Stimulated activated CD4-positive, alpha-beta T cell treated with anti-CD3 and anti-CD28 coated beads, Interleukin-2, amount 100 ng/mL, for 4 hours (primary cell): Measurements from ENCODE around the gene RNLS.

Experiments used
- DNase-seq: peaks from one replicate; pipeline ENCODE4 v3.0.0-alpha.2; 2020; ENCODE audit warnings: low read depth

RNLS gene

DNA sequence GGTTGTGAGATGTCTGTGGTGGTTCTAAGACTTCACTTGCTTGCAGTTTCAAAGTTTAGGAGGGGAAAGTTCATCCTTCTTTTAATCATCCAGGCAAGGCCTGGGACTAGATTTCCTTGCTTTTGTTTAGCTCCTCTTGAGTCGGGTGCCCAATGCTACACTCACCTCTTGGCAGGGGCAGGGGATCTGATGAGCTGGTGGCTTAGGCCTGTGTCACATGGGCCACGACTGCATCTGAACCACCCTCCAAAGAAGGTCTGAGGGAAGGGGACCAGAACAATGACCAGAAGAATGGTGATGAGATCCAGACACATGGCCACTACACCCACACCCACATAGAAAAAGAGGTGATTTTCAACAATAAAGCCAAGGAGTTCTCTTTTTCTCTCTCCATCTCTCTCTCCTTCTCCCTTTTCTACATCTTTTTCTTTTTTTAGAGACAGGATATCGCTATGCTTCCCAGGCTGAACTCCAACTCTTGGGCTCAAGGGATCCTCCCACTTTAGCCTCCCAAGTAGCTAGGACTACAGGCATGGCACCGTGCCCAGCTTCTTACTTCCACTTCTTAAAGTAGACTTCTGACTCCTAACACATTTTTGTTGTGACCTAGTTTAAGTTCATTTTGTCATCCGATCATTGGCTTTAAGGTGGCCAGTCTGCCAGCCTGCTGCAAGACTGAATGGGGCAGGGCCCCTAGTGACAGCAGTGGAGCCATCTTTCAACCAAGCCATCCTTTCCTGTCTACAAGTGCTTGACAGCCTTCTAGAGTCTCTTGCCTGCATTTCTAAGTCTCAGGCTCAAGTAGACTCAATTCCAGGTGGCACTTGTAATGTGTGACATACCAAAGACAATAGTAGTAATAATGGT lies 350.9 kb downstream of the RNLS start:
- DNase-seq: no peak

DNA sequence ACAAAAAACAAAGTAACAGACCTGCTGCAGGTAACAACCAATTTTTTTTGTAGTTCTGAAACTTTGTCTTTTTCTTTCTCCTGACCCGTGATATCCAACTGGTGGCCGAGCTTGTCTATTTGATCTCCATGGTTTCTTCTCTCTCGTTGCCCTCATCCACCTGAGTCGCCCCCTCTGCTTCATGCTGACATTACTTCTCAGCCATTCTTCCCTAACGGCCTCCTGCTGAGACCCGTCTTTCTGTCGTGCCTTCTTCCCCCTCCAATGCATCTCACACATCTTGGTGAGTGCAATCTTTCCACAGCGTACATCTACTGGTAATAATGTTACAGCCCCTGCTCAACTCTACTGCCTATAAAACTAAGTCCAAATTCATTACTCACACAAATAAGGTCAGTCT lies 352.9 kb downstream of the RNLS start:
- DNase-seq: no peak

- no peak for DNase-seq
Measured at GRCh38 chr10:88228130-88228529, 355.0 kb downstream of the RNLS start.

GRCh38 chr10:88227342-88228018 lies 355.6 kb downstream of the RNLS start:
- no peak for DNase-seq

GRCh38 chr10:88226891-88227290 lies 356.2 kb downstream of the RNLS start:
- no peak for DNase-seq

- DNase-seq: no peak
Measured at GRCh38 chr10:88226071-88226659, 357.0 kb downstream of the RNLS start.
